ENCODE data around the gene AACS. TPM values are rescaled to one million over a fixed set of nuclear protein-coding genes. Genes with fewer than 3 reads are reported as not detected.

Gene AACS
- total RNA-seq: 47.5 and 48.4 TPM in 2 replicates

GRCh38 chr12:125065021-125065918 is at the start of gene AACS:
Gene AACS (plus strand): TSS chr12:125065435. CDS start chr12:125065585, 150 bp downstream.

GRCh38 chr12:125185740-125186470 is 120.7 kb downstream of the AACS start, which contains the start of gene TMEM132B:
Gene TMEM132B (plus strand): TSS chr12:125186386.

Other genes with a start within 250 kb of the AACS start
- gene SCARB1, start 201.6 kb upstream of the AACS start, total RNA-seq: 52.6 and 66.6 TPM in 2 replicates
- gene UBC, start 150.8 kb upstream of the AACS start, total RNA-seq: 1,299 and 1,320 TPM in 2 replicates
- gene DHX37, start 76.3 kb upstream of the AACS start, total RNA-seq: 12.9 and 13.8 TPM in 2 replicates
- gene BRI3BP, start 71.8 kb upstream of the AACS start, total RNA-seq: 3.2 and 5.0 TPM in 2 replicates
- 0.29 and 0.53 TPM in 2 replicates for gene TMEM132B, start 121.0 kb downstream of the AACS start, total RNA-seq

Data from myometrial cell (primary cell).